GM12873 (cell line): ENCODE measurements around the gene HOXB6.

Experiments used
- CTCF ChIP-seq: IDR thresholded peaks from 2 replicates; pipeline ENCODE4 v1.5.1; 2012; ENCODE audit warnings: low read depth, mild to moderate bottlenecking, moderate library complexity, low read length, control low read depth; ENCODE audit not compliant: insufficient read depth; ENCODE audit errors: missing control alignments

HOXB6 gene

GRCh38 chr17:48596000-48596734, 8.6 kb downstream of the HOXB6 start:
- no peak for TF ChIP-seq CTCF

GRCh38 chr17:48595278-48595999, 9.3 kb downstream of the HOXB6 start:
- TF ChIP-seq CTCF: no peak

- no peak for TF ChIP-seq CTCF
Observed at GRCh38 chr17:48594538-48595277, 10.1 kb downstream of the HOXB6 start.

- peak; percentile 97 for TF ChIP-seq CTCF
Observed at GRCh38 chr17:48593840-48594537, 10.8 kb downstream of the HOXB6 start.

- no peak for TF ChIP-seq CTCF
Observed at GRCh38 chr17:48593126-48593829, 11.5 kb downstream of the HOXB6 start, which contains the start of gene HOXB5. TSS of gene HOXB5 (minus strand) at chr17:48593779. CDS start at chr17:48593682, 97 bp downstream.

- no peak for TF ChIP-seq CTCF
Observed at GRCh38 chr17:48592577-48592976, 12.2 kb downstream of the HOXB6 start.
